ENCODE measurements around the gene YWHAE.

- TF ChIP-seq TAF1 (IDR thresholded peaks at IDR 0.05; ENCODE audit: low read depth, low read length) = no peak
- TF ChIP-seq POLR2AphosphoS5 (IDR thresholded peaks at IDR 0.05; ENCODE audit: low read depth, low read length) = no peak
- no peak for TF ChIP-seq POLR2A (IDR thresholded peaks at IDR 0.05; ENCODE audit: low read depth, low read length)
Observed at GRCh38 chr17:1313270-1314005, 86.6 kb downstream of the YWHAE start.

Data from GM12891 (cell line).